Gastroesophageal sphincter (tissue), 3 donors: ENCODE measurements around the gene FBXL17.

Experiments
- POLR2A ChIP-seq, 2 donors: fragments of 450-650 bp; IDR thresholded peaks; one replicate each; pipeline ENCODE4 v1.6.1; 2017; ENCODE audit warnings: antibody characterized with exemption in 2 of 2, mild to moderate bottlenecking in 2 of 2, moderate library complexity in 1 of 2
- TF ChIP-seq, protein P1 (sequence below), 4 experiments: fragments of 200-600 bp in 2 of 4; fragments of 450-650 bp in 2 of 4; sonication (generic) in 1 of 4; IDR thresholded peaks; one replicate each; pipeline ENCODE4 v1.5.1; 2017 to 2019; ENCODE audit warnings: antibody characterized with exemption in 4 of 4, mild to moderate bottlenecking in 2 of 4, moderate library complexity in 2 of 4

GRCh38 chr5:108280960-108281569 is 100.8 kb downstream of the FBXL17 start:
- TF ChIP-seq, protein P1, sequence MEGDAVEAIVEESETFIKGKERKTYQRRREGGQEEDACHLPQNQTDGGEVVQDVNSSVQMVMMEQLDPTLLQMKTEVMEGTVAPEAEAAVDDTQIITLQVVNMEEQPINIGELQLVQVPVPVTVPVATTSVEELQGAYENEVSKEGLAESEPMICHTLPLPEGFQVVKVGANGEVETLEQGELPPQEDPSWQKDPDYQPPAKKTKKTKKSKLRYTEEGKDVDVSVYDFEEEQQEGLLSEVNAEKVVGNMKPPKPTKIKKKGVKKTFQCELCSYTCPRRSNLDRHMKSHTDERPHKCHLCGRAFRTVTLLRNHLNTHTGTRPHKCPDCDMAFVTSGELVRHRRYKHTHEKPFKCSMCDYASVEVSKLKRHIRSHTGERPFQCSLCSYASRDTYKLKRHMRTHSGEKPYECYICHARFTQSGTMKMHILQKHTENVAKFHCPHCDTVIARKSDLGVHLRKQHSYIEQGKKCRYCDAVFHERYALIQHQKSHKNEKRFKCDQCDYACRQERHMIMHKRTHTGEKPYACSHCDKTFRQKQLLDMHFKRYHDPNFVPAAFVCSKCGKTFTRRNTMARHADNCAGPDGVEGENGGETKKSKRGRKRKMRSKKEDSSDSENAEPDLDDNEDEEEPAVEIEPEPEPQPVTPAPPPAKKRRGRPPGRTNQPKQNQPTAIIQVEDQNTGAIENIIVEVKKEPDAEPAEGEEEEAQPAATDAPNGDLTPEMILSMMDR (IDR thresholded peaks at IDR 0.05), result no peak
- TF ChIP-seq POLR2A (IDR thresholded peaks at IDR 0.05), result no peak
